Activated CD4-positive, alpha-beta T cell treated with anti-CD3 and anti-CD28 coated beads, Interleukin-2, amount 10 ng/mL, durations not matched to agents 24 days and 14 days (primary cell): ENCODE data around the gene ITPR3. TPM values are rescaled to one million over a fixed set of nuclear protein-coding genes. Genes with fewer than 3 reads are reported as not detected.
"Not testable (repeated sequence)": the region's sequence is repeated elsewhere in the genome, so short reads cannot be mapped to it uniquely, and the experiment has no call there.

Experiments used
- DNase-seq: peaks from one replicate; pipeline ENCODE4 v3.0.0; 2022
- H3K27ac Mint-ChIP-seq: one replicate; pipeline ENCODE4 v1.8.0; 2022; ENCODE audit warnings: mild to moderate bottlenecking, mixed read lengths
- H3K27me3 Mint-ChIP-seq: one replicate; pipeline ENCODE4 v1.8.0; 2022; ENCODE audit warnings: mixed read lengths
- H3K36me3 Mint-ChIP-seq: one replicate; pipeline ENCODE4 v1.8.0; 2022; ENCODE audit warnings: low read depth, mild to moderate bottlenecking, mixed read lengths
- H3K4me1 Mint-ChIP-seq: one replicate; pipeline ENCODE4 v1.8.0; 2021; ENCODE audit warnings: mixed read lengths
- H3K4me3 Mint-ChIP-seq: one replicate; pipeline ENCODE4 v1.8.0; 2022; ENCODE audit warnings: mild to moderate bottlenecking, moderate library complexity, mixed read lengths
- H3K9me3 Mint-ChIP-seq: one replicate; pipeline ENCODE4 v1.8.0; 2021; ENCODE audit warnings: mixed read lengths
- intact Hi-C: fragments of 100-400 bp; cut with micrococcal nuclease; formaldehyde crosslinking; loops from one replicate; pipeline ENCODE4 v1.15.1; 2023
- total RNA-seq: library from RNA; stranded (reverse); gene quantifications from 2 replicates; pipeline ENCODE4 v1.2.3, GENCODE V29; 2022

ITPR3 gene
- total RNA-seq, 1 donor from 2014 or later: 45.6 TPM

GRCh38 chr6:33596894-33597293 is 24.2 kb upstream of the ITPR3 start:
- H3K27ac Mint-ChIP-seq: peak overlapping the region; percentile 58
- H3K9me3 Mint-ChIP-seq, intact Hi-C loops, H3K36me3 Mint-ChIP-seq, H3K4me3 Mint-ChIP-seq, H3K27me3 Mint-ChIP-seq, DNase-seq: not testable (repeated sequence)
- peaks cover 23% of the 10 kb centered on the region for H3K4me1 Mint-ChIP-seq

- intact Hi-C loops: no loop called here
- peaks cover 16% of the 10 kb centered on the region for H3K4me1 Mint-ChIP-seq
- no peak overlapping the region for H3K27ac Mint-ChIP-seq
- H3K9me3 Mint-ChIP-seq: no peaks in the 10 kb centered on the region
- DNase-seq: no peak
- no peak overlapping the region for H3K4me3 Mint-ChIP-seq
- peaks cover 12% of the 10 kb centered on the region for H3K27me3 Mint-ChIP-seq
- H3K36me3 Mint-ChIP-seq: no peaks in the 10 kb centered on the region
These were observed 23.4 kb upstream of the ITPR3 start for GRCh38 chr6:33597551-33598322.

- H3K9me3 Mint-ChIP-seq: no peaks in the 10 kb centered on the region
- no peaks in the 10 kb centered on the region for H3K36me3 Mint-ChIP-seq
- intact Hi-C loops: no loop called here
- H3K4me3 Mint-ChIP-seq: no peak overlapping the region
- H3K27me3 Mint-ChIP-seq: peaks cover 18% of the 10 kb centered on the region
- DNase-seq: no peak
- H3K4me1 Mint-ChIP-seq: peaks cover 10% of the 10 kb centered on the region
- no peak overlapping the region for H3K27ac Mint-ChIP-seq
These were observed 21.6 kb upstream of the ITPR3 start for GRCh38 chr6:33599413-33599938.

- Mint-ChIP-seq H3K27me3 (peaks cover 18% of the 10 kb centered on the region), H3K4me1 (peaks cover 8% of the 10 kb centered on the region), H3K9me3 (no peaks in the 10 kb centered on the region), H3K27ac (no peak overlapping the region), H3K36me3 (no peaks in the 10 kb centered on the region), H3K4me3 (no peak overlapping the region)
- intact Hi-C loops: no loop called here
- no peak for DNase-seq
These were observed 20.4 kb upstream of the ITPR3 start for GRCh38 chr6:33600761-33601160.

GRCh38 chr6:33602180-33602579 is 18.9 kb upstream of the ITPR3 start:
- Mint-ChIP-seq H3K36me3 (no peaks in the 10 kb centered on the region), H3K4me1 (peaks cover 1% of the 10 kb centered on the region), H3K4me3 (no peak overlapping the region), H3K27ac (no peak overlapping the region), H3K27me3 (peaks cover 18% of the 10 kb centered on the region), H3K9me3 (no peaks in the 10 kb centered on the region)
- intact Hi-C loops: no loop called here
- DNase-seq: no peak

- no peak for DNase-seq
- no peaks in the 10 kb centered on the region for H3K9me3 Mint-ChIP-seq
- peaks cover 17% of the 10 kb centered on the region for H3K27me3 Mint-ChIP-seq
- no peak overlapping the region for H3K4me3 Mint-ChIP-seq
- H3K4me1 Mint-ChIP-seq: no peaks in the 10 kb centered on the region
- no peak overlapping the region for H3K27ac Mint-ChIP-seq
- no peaks in the 10 kb centered on the region for H3K36me3 Mint-ChIP-seq
- intact Hi-C loops: no loop called here
These were observed 15.9 kb upstream of the ITPR3 start for GRCh38 chr6:33604941-33605854.

- Mint-ChIP-seq H3K4me1 (no peaks in the 10 kb centered on the region), H3K36me3 (no peaks in the 10 kb centered on the region), H3K9me3 (no peaks in the 10 kb centered on the region), H3K27ac (no peak overlapping the region), H3K4me3 (no peak overlapping the region), H3K27me3 (peaks cover 14% of the 10 kb centered on the region)
- intact Hi-C loops: no loop called here
- no peak for DNase-seq
These were observed 14.5 kb upstream of the ITPR3 start for GRCh38 chr6:33606642-33607041.

GRCh38 chr6:33607126-33607783 is 13.9 kb upstream of the ITPR3 start:
- H3K27ac Mint-ChIP-seq: no peak overlapping the region
- no peaks in the 10 kb centered on the region for H3K9me3 Mint-ChIP-seq
- DNase-seq: no peak
- H3K27me3 Mint-ChIP-seq: peaks cover 12% of the 10 kb centered on the region
- no peaks in the 10 kb centered on the region for H3K36me3 Mint-ChIP-seq
- intact Hi-C loops: no loop called here
- H3K4me3 Mint-ChIP-seq: no peak overlapping the region
- H3K4me1 Mint-ChIP-seq: no peaks in the 10 kb centered on the region

GRCh38 chr6:33607784-33608161 is 13.3 kb upstream of the ITPR3 start:
- intact Hi-C loops: no loop called here
- Mint-ChIP-seq H3K9me3 (no peaks in the 10 kb centered on the region), H3K36me3 (no peaks in the 10 kb centered on the region), H3K4me1 (no peaks in the 10 kb centered on the region), H3K27ac (peak overlapping the region; percentile 54), H3K27me3 (peaks cover 11% of the 10 kb centered on the region), H3K4me3 (no peak overlapping the region)
- peak; percentile 78 for DNase-seq

- peaks cover 6% of the 10 kb centered on the region for H3K27me3 Mint-ChIP-seq
- DNase-seq: no peak
- no peaks in the 10 kb centered on the region for H3K9me3 Mint-ChIP-seq
- no peaks in the 10 kb centered on the region for H3K36me3 Mint-ChIP-seq
- no peak overlapping the region for H3K27ac Mint-ChIP-seq
- intact Hi-C loops: no loop called here
- no peak overlapping the region for H3K4me3 Mint-ChIP-seq
- peaks cover 1% of the 10 kb centered on the region for H3K4me1 Mint-ChIP-seq
These were observed 12.1 kb upstream of the ITPR3 start for GRCh38 chr6:33609019-33609418.

GRCh38 chr6:33609528-33609927 is 11.6 kb upstream of the ITPR3 start:
- Mint-ChIP-seq H3K27me3 (peaks cover 5% of the 10 kb centered on the region), H3K4me1 (peaks cover 1% of the 10 kb centered on the region), H3K4me3 (no peak overlapping the region), H3K36me3 (no peaks in the 10 kb centered on the region), H3K27ac (no peak overlapping the region), H3K9me3 (no peaks in the 10 kb centered on the region)
- intact Hi-C loops: no loop called here
- no peak for DNase-seq

GRCh38 chr6:33610067-33610466 is 11.1 kb upstream of the ITPR3 start:
- H3K36me3 Mint-ChIP-seq: no peaks in the 10 kb centered on the region
- H3K9me3 Mint-ChIP-seq: no peaks in the 10 kb centered on the region
- no peak overlapping the region for H3K27ac Mint-ChIP-seq
- peaks cover 1% of the 10 kb centered on the region for H3K4me1 Mint-ChIP-seq
- no peak overlapping the region for H3K4me3 Mint-ChIP-seq
- H3K27me3 Mint-ChIP-seq: peaks cover 5% of the 10 kb centered on the region
- DNase-seq: no peak
- intact Hi-C loops: no loop called here

- no peaks in the 10 kb centered on the region for H3K36me3 Mint-ChIP-seq
- intact Hi-C loops: no loop called here
- H3K9me3 Mint-ChIP-seq: no peaks in the 10 kb centered on the region
- no peak for DNase-seq
- peaks cover 3% of the 10 kb centered on the region for H3K27me3 Mint-ChIP-seq
- no peak overlapping the region for H3K27ac Mint-ChIP-seq
- H3K4me1 Mint-ChIP-seq: peaks cover 1% of the 10 kb centered on the region
- no peak overlapping the region for H3K4me3 Mint-ChIP-seq
These were observed 10.1 kb upstream of the ITPR3 start for GRCh38 chr6:33610779-33611732.
